CD4-positive, alpha-beta T cell treated with Interleukin-6 for 4 hours (primary cell): Measurements from ENCODE around the gene AMZ1.

Experiments
- DNase-seq: peaks from one replicate; pipeline ENCODE4 v3.0.0-alpha.2; 2020; ENCODE audit warnings: mixed read lengths

Gene AMZ1

DNA sequence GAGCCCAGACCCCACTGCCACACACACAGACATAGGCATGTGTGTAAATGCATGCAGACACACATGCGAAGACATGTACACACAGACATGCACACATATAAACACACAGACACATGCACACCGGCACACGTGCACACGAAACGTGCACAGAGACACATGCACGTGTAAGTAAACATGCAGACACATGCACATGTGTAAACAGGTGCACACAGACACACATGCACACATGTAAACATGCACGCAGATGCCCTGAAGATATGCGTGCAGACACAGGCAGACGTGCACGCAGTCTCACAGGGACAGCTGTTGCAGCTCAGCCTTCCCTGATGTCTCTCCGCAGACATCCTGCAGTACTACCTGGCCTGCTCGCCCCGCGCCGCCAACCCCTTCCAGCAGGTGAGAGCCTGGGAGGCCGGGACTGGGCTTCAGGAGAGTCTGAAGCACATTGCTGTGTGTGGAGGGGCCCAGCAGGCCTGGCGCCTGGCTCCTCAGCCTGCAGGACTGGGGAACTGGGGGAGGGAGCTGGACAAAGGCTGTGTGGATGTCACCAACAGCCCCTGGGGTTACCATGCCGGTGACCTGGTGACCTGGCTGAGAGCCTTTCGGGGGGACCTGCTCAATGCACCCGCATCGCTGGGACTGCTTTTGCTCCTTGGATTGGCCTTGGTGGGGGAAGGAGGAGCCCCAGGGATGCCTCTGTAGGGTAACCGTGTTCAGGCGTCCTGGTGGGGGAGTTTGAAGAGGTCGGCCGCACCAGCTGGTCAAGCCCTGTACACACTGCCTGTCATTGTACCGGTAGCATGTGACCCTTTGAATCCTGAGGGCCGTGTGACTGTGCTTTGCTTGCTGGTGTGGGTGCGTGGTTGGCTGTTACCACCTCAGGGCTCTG, 35.9 kb upstream of the AMZ1 start:
- no peak for DNase-seq

GRCh38 chr7:2652736-2653060, 35.3 kb upstream of the AMZ1 start:
- DNase-seq = no peak

DNA sequence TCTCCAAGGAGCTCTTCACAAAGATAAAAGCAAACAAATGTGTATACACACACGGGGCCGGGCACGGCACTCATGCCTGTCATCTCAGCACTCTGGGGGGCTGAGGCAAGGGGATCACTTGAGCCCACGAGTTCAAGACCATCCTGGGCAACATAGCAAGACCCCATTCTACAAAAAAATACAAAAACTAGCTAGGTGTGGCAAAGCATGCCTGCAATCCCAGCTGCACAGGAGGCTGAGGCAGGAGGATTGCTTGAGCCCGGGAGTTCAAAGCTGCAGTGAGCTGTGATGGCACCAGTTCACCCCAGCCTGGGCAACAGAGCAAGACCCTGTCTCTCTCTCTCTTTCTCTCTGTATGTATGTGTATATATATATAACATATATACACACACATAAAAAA, 33.9 kb upstream of the AMZ1 start:
- no peak for DNase-seq

GRCh38 chr7:2655870-2656614, 32.0 kb upstream of the AMZ1 start:
- no peak for DNase-seq

GRCh38 chr7:2657208-2657607, 30.8 kb upstream of the AMZ1 start:
- DNase-seq = no peak

DNA sequence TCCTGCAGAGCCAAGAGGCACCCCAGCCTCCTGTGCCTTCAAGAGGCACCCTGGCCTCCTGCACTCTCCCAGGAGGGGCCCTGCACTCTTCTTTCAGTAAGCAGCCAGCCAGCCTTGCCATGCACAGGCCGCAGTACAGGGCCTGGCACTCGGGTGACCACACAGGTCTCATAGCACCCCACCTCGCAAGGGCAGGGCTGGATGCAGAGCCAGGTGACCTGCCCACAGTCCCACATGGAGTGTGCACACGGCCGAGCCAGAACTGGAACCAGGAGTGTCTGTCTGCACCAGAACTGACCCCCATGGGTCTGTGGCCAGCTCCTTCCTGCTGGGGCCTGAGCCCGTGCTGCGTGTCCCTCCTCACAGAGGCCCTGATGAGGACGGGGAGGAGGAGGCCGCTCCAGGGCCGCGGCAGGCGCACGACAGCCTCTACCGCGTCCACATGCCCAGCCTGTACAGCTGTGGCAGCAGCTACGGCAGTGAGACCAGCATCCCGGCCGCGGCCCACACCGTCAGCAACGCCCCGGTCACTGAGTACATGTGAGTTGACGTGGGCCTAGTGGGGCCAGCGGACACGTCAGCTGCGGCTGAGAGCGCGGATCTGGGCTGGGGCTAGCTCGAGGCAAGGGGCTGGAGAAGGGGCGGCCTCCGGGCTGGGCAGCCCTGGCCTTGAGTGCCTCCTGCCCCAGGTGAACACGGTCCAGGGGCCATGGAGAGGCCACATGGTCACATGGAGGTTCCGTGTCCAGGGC, 29.9 kb upstream of the AMZ1 start:
- DNase-seq = no peak

DNA sequence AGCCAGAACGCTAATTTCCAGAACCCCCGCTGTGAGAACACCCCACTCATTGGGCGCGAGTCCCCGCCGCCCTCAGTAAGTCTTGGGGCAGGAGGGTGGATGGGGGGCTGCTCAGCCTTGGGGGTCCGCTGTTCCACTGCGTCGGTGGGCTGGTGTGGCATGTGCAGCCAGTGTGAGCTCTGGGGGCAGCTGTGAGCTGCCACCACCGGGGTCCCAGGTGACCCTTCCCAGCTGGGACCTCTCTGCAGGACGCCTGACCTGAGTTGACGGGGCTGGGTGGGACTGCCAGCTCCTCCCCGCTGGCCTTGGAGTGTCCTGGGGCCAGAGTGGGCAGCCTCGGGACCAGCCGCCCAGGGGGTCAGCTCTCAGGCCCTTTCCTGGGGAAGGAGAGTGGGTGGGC, 29.1 kb upstream of the AMZ1 start:
- no peak for DNase-seq

- no peak for DNase-seq
Measured at GRCh38 chr7:2659556-2660358, 28.2 kb upstream of the AMZ1 start.

DNA sequence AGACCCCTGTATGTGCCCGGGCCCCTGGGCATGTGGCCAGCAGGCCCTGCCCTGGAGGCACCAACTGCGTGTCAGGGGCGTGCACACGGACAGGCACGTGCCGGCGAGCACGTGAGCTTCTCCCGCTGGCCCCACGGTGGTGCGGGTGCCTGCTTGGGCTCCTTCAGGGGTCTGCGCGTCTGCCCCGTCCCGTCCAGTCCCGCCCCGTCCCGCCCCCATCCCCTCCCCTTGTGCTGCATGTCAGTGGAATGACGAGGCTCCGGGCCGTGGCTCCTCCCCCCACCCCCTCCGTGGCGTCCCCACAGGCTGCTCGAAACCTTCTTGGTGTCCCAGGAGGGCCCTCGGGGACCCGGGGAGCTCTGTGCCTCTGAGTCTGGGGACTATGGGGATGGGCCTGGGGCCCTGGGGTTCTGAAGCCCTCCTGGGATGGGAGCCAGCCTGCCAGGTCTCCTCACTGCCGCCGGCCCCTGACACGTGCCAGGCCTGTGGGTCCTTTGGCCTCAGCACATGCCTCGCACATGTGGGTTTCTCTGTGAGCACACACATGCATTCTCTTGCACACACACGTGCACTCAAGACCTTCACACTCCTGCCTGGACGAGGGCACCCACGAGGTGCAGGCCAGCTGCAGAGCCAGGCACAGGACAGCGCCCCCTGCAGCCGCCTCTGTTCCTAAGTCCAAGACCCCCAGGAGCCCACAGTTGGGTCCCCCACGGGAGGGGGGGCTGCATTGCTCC, 27.5 kb upstream of the AMZ1 start:
- no peak for DNase-seq

- DNase-seq = no peak
Measured at GRCh38 chr7:2661096-2661449, 26.9 kb upstream of the AMZ1 start.

DNA sequence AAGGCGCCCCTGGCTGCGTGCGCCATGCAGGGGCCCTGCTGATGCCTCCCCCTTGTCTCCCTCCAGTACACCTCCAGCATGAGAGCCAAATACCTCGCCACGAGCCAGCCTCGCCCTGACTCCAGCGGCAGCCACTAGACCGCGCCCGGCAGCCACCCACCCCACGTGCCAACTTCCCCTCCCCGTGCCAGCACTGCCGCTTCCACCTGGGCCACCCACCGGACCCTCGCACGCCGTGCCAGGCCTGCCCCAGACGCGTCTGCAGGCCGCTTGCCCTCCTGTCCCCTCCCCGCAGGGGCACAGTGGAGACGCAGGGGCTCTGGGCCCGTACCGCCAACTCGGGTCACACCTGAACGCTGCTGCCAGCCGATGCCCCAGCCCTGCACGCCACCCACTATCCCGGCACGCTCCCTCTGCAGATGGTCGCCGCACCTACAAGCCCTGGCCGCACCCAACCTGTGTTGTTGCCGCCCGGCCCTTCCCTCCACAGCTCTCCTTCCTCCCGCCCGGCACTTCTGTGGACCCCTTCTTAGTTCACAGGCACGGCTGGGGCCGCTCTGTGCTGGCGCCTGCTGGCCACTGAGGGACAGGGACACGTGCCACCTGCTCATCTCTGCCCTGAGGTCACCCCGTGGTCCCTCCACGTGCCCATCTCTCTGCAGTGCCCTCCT, 26.3 kb upstream of the AMZ1 start:
- no peak for DNase-seq

DNA sequence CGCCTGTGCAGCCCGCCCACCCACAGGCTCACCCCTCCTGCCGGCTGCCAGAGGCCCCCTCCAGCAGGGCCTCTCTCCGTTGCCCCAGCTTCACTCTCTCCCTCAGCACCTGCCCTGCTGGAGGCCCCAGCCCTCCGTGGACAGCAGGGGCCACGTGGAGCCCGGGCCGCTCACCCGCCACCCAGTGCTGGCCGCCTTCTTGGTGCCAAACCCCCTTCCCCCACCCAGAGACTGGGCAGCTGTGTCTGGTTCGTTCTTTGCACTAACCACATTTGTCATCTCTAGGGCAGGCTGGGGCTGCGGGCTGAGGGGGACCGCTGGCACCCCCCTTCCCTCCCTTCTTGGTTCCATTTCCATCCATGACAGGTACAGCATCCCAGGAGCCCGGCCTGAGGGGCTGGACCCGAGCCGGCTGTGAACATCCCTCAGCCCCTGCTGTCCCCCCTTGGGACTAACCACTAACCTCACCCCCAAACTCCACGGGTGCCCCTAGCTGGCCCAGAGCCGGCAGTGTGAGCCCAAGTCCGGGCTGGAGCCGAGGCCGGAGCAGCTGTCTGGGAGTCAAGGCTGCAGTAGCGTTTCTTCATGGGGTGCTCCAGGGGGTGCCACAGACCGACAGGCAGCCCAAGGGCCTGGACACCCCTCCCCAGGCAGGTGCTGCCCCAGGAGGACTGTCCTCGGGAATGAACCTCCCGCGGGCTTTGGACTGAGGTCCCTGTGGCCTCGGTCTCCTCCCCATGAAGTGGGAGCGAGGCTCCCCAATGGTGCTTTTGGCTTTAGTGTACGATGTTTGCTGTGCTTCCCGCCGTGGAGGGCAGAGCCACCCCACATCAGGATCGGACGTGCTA, 25.5 kb upstream of the AMZ1 start:
- no peak for DNase-seq

DNA sequence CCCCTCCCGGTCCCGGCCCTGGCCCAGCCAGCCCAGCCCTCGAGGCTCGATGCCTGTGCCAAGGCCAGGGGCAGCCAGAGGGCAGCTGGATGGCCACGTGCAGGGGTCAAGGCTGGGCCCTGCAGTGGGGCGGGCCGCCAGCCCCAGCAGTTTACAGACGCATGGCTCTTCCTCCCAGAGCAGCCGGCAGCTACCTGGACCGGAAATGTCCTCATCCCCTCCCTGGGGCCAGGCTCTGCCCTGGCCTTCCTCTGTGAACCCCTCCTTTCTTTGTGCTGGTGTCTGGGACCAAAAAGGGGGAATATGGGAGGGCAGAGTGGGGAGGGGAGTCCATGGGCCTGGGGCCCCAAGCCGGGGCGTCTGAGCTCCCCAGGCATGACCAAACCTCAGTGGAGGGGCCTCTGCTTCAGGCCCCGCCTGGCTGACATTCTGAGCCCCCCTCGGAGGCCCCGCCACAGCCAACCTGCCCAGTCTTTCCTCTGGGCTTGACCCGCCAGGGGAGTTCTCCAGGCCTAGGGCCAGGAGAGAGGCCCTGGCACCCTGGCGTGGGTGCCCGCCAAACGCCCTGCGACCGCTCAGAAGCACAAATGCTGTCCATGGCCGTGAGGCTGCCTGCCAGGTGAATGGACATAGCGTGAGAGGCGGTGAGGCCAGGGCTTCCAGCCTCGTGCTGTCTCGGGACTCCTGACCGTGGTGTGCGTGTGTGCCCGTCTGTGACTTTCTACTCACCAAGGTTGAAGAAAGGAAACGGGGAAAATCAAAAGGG, 24.7 kb upstream of the AMZ1 start:
- no peak for DNase-seq

DNA sequence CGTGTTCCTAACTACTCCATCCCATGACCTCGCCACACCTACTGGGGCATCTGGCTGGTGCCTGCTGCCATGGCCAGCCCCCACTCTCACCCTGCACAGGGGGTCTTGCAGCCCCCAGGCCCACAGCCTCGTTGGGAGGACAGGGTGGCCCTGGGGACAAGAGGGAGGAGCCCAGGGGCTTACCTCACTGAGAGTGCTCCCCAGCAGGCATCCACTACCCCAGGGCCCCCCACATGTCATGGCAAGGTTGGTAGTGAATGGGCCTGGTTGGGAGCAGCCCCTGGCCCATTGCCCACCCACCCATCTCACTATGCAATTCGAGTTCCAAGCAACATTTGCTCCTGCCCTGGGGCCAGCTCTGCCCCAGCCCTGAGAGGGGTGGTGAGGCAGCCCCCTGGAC, 24.0 kb upstream of the AMZ1 start:
- DNase-seq = no peak

- no peak for DNase-seq
Measured at GRCh38 chr7:2665359-2665791, 22.6 kb upstream of the AMZ1 start.

DNA sequence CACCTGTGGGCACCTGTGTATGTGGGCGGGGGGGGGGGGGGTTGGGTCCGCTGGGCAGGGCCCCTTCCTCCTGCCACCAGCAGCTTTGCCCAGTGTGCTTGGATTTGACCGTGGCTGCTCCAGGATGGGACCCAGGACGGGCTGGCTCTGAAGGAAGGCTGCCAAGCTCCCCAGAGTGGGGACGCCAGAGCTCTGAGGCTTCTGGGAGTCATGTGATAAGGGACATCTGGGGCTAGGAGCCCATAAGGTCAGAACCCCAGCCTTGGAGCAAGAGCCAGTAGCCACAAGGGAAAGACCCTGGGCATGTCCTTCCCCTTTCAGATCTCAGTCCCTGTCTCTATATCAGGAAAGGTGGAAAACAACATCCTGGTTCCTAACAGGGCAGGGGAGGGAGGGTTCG, 21.8 kb upstream of the AMZ1 start:
- DNase-seq = no peak

GRCh38 chr7:2666588-2667250, 21.3 kb upstream of the AMZ1 start:
- DNase-seq = no peak

GRCh38 chr7:2667843-2668242, 20.2 kb upstream of the AMZ1 start:
- DNase-seq = no peak

- DNase-seq = no peak
Measured at GRCh38 chr7:2668401-2668800, 19.6 kb upstream of the AMZ1 start.
